IPS-18c (cell line): ENCODE results near the gene CDK5RAP2.
"Not testable (repeated sequence)": the region's sequence is repeated elsewhere in the genome, so short reads cannot be mapped to it uniquely, and the experiment has no call there.

Experiments
- H3K4me3 ChIP-seq: 2 replicates; pipeline ENCODE4 v1.7.0; 2013; ENCODE audit warnings: low read depth, mild to moderate bottlenecking, low read length, moderate library complexity; ENCODE audit not compliant: insufficient read depth
- H3K9me3 ChIP-seq: one replicate; pipeline ENCODE4 v1.6.1; 2013; ENCODE audit warnings: mild to moderate bottlenecking, low read length, moderate library complexity; ENCODE audit not compliant: control insufficient read depth, insufficient read depth

CDK5RAP2 gene

DNA sequence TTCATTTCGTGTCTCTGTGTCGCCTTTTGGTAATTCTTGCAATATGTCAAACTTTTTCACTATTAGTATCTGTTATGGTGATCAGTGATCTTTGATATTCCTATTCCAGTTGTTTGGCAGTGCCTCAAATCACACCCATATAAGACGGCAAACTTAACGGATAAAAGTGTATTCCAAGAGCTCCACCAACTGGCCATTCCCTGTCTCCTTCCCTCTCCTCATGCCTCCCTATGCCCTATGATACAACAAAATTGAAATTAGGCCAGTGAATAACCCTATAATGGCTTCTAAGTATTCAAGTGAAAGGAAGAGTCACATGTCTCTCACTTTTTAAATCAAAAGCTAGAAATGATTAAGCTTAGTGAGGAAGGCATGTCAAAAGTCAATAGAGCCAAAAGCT, 74.8 kb downstream of the CDK5RAP2 start:
- Histone ChIP-seq H3K9me3 (no peaks in the 10 kb centered on the region), H3K4me3 (no peak overlapping the region)

DNA sequence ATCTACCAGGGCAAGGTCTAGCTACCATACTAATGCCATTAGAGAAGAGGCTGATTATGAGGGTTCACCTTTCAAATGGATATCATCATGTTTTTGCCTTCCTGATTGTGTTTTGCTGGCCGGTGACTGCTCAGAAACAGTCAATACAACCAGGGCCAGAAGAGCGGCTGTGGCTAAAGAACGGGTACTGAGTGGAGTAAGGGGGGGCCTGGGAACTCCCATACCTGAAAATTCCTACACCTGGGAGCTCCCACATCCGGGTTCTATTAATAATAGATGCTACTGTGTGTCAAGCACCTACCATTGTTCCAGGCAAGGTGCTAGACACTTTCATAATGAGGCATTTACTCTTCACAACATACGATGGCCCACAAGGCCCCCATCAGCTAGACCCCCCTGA, 79.2 kb downstream of the CDK5RAP2 start:
- Histone ChIP-seq H3K9me3 (peaks cover 4% of the 10 kb centered on the region), H3K4me3 (no peak overlapping the region)

DNA sequence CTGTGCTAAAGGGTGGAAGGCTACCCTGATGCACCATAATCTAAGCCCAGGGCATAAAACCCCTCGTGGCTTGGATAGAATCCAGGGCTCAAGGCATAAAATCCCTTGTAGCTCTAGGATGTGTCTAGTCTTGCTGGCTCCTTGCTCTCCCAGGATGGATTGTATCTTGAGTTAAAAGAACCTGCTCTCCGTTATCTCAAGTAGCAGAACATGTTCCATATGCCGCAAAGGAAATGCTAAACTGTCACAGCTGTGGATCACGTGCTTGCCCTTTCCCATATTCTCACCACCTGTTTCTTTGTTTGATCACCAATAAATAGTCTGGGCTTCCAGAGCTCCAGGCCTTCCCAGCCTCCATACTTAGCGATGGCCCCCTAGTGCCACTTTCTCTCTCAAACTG, 82.1 kb downstream of the CDK5RAP2 start:
- not testable (repeated sequence) for H3K9me3 ChIP-seq

DNA sequence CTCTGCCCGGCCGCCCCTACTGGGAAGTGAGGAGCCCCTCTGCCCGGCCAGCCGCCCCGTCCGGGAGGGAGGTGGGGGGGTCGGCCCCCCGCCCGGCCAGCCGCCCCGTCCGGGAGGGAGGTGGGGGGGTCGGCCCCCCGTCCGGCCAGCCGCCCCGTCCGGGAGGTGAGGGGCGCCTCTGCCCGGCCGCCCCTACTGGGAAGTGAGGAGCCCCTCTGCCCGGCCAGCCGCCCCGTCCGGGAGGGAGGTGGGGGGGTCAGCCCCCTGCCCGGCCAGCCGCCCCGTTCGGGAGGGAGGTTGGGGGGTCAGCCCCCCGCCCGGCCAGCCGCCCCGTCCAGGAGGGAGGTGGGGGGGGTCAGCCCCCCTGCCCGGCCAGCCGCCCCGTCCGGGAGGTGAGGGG, 83.5 kb downstream of the CDK5RAP2 start:
- not testable (repeated sequence) for H3K9me3 ChIP-seq, H3K4me3 ChIP-seq

More for the DNA sequence above, 82.1 kb downstream of the CDK5RAP2 start:
- H3K4me3 ChIP-seq = not testable (repeated sequence)

DNA sequence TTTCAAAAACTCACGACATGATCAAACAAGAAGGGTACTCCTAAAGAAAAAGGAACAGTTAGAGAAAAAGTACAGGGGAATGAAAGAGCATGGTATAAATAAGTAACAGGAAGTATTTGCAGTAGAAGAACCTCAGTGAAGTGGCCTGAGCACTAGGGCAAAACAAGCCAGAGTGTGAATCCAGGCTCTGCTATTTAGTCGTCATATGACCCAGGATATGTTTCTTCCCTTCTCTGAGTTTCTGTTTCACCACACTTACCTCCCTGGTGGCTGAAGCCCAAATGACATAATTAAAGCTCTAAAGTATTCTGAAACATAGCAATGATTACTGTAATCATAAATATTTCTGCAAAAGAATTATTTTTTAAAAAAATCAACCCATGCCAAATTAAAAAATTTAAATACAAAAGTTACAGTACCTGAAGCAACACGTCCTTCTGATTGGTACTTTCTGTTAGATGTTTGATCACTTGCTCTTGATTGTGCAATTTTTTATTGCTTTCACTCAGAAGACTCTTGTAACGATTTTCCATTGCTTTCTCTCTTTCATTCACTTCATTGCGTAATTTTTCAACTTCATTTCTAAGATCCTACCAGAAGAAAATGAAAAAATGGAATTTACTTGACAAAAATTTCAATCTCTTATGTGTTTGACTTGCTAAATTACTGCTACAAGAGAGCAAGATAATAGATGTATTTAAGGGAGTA, 88.9 kb downstream of the CDK5RAP2 start:
- no peaks in the 10 kb centered on the region for H3K9me3 ChIP-seq

DNA sequence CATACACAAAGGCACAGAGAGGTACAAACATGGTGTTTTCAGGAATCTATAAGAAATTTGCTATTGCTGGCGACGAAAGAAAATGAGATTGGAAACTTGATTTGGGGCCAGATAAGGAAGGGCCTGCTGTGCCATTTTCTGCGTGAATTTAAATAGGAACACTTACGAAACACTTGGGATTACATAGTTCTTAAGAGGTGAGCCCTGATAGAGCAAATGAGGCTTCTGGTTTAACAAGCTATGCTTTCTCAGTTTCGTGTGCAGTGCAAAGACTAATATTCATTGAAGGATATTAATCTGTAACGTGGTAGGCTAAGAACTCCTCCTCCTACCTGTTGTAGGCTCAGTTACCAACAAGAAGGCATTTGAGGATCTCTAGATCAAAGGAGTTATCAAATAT, 93.1 kb downstream of the CDK5RAP2 start:
- Histone ChIP-seq H3K9me3 (no peaks in the 10 kb centered on the region), H3K4me3 (no peak overlapping the region)

More for the DNA sequence above, 88.9 kb downstream of the CDK5RAP2 start:
- no peak overlapping the region for H3K4me3 ChIP-seq

DNA sequence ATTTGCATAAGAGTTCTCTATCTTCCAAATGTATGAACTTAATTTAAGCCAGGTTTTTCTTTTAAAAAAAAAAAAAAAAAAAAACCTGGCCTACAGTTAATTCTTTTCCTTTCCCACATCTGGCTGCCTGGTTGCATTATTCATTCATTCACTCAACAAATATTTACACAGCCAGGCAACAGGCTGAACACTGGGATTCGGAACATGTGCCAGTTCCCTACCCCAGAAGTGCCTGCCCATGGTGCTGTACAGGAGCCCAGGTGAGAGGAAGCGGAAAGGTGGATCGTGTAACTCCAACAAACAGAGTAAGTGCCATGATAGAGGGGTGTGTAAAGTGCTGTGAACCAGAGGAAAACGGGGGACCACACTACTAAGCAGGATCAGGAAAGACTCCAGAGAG, 93.6 kb downstream of the CDK5RAP2 start:
- Histone ChIP-seq H3K4me3 (no peak overlapping the region), H3K9me3 (no peaks in the 10 kb centered on the region)

DNA sequence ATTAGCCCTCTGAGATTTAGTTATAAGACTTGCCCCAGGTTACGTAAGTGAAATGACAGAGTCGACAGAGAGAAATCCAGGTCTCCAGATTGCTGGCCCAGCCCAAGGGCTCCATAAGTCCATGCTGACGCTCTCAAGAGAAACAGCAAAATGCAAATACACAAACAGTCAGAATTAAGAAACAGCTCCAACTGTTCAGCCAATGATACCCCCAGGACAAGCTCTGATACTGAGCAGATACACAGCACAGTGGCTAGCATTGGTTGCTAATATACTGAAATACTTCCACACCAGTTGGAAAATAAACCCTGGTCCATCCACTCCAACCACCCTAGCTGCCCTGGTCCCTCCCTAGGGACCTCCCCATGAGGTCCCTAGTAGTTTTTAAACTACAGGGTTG, 94.2 kb downstream of the CDK5RAP2 start:
- no peak overlapping the region for H3K4me3 ChIP-seq

DNA sequence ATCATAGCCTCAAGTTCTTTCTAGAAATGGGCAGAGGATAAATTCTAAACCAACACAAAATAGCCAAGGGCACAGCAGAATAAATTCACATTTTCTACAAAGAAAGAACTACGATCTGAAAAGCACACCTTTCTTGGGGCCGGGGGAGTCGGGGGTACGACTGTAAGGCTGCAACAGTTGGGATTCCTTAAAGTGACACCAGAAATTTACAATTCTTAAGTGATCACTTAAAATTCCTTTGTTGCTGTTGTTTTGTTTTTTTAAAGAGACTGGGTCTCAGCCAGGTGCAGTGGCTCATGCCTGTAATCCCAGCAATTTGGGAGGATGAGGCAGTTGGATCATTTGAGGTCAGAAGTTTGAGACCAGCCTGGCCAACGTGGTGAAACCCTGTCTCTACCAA, 95.8 kb downstream of the CDK5RAP2 start:
- Histone ChIP-seq H3K4me3 (no peak overlapping the region), H3K9me3 (no peaks in the 10 kb centered on the region)

More for the DNA sequence above, 94.2 kb downstream of the CDK5RAP2 start:
- no peaks in the 10 kb centered on the region for H3K9me3 ChIP-seq

DNA sequence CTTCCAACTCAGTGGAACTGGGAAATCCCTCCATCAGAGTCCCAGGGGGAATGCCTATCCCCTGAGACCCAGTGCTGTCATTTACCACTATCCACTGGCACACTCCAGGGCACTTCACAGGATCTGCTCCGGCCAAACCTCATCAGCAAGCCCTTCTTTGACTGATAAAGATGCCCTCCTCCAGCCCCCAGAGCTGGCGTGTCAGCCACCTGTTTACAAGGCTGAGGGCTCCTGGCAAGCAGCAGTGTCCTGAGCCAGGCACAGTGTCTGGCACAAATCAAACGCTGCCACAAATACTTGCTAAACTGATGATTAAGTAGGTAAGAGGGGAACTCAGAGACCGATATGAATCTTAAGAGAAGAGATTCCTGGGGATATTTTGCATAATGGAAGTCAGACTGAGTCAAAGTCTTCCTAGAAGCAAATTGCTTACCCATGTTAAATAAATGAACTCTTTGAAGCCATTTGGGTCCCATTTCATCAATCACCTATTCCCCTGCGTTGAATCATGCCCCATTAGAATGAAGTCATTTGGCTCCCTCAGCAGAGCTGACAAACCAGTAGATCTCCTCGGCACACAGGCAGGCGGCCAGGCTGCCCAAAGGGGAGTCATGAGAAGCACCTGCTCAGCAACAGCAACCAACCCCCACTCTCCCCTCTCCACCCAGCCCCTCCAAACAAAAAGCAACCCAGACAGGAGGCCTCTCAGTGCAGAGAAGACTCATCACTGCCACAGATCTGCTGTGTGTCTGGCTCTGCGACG, 97.4 kb downstream of the CDK5RAP2 start:
- no peaks in the 10 kb centered on the region for H3K9me3 ChIP-seq
- H3K4me3 ChIP-seq = no peak overlapping the region

DNA sequence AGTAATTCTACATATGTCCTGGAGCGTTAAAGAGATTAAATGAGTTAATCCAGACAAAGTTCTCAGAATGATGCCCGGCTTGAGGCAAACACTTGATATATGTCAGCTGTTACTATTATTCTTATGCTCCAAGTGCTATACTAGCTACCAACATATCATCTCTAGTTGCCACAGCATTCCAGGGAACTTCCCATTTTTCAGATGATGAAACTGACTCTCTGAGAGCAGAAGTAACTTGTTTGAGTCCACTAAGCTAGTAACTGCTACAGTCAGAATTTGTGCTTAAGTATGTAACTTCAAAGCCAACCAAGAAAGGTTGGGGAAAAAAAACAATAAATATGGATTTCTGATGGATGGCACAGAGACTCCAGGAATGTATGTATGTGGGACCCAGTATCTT, 98.1 kb downstream of the CDK5RAP2 start:
- no peak overlapping the region for H3K4me3 ChIP-seq
- no peaks in the 10 kb centered on the region for H3K9me3 ChIP-seq

DNA sequence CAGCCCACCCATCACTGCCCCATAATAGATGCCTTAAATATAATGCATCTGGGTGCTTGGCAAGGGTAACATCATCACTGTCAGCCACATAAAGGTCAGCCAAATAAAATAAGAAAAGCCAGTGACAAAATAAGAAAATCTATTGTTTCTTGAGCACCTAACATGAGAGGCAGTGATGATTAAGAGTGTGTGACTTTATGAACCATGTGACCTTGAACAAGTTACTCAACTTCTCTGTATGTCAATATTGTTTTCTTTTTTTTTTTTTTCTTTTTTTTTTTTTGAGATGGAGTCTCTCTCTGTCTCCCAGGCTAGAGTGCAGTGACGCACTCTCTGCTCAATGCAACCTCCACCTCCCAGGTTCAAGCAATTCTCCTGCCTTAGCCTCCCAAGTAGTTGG, 98.7 kb downstream of the CDK5RAP2 start:
- no peak overlapping the region for H3K4me3 ChIP-seq
- H3K9me3 ChIP-seq = no peaks in the 10 kb centered on the region

DNA sequence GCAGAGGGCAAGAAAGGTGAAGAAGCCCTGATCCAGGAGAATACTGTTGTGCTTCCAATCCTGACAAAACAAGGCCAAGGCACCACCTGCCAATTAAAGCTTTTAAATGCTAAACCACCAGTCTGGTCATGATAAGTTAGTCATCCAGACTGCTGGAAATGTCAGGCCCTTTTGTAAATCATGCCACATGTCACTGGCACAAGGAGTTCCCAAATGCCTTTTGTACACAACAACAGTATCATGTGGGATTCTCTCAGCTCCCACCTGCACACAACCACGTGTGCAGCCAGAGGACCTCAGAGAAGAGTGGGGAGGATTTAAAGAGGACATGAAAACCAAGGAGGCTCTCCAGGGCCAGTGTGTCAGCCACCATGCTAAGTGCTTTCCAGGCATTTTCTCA, 99.3 kb downstream of the CDK5RAP2 start:
- no peak overlapping the region for H3K4me3 ChIP-seq
- no peaks in the 10 kb centered on the region for H3K9me3 ChIP-seq

DNA sequence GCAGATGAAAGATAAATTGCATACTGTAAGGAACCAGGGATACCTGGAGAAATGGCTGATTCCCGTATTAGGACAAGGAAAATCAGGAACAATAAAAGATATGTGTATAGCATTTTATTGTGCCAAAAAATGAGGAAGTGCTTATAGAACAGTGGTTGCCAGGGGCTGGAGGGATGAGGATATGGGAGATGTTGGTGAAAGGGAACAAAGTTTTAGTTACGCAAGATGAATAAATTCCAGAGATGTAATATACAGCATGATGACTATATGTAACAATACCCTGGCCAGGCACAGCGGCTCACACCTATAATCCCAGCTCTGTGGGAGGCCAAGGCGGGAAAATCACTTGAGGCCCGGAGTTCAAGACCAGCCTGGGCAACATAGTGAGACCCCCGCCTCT, 101.8 kb downstream of the CDK5RAP2 start:
- no peaks in the 10 kb centered on the region for H3K9me3 ChIP-seq
- H3K4me3 ChIP-seq = no peak overlapping the region

DNA sequence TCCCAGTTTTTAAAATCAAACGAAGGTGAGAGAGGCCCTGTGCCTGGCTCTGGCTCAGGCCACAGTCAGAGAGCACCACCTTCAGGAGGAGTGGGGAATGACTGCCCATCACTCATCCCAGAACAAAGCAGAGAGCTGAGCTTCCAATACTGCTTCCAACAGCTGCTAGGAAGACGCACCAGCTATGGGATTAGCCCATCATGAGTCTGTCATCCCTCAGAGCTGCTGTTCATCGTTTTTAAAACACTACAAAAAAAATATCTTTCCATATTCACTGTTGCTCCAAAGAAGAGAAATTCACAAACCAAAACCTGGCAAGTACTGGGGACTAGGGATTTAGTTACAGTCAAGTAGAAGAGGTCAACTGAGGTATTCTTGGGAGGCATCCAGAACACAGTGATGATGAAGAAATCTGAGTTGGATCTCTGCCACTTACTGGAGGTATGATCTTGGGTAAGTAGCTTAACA, 102.4 kb downstream of the CDK5RAP2 start:
- Histone ChIP-seq H3K9me3 (no peaks in the 10 kb centered on the region), H3K4me3 (no peak overlapping the region)

DNA sequence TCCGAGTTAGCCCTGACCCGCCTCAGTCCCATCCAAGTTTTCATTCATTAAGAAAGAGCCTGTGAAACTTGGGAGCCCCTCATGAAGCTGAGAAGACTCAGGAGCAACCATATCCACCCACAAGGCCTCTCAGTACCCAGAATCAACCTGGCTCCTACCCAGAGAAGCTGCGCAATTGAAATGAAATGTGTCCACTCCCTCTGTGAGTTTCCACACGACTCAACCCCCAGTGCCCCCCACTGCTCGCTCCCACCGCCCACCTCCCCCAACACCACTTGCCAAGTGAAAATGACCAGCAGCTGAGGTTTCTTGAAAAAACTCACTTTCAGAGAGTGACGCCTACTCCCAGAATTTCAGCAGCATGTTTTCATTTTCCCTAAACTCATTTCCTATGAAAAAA, 104.6 kb downstream of the CDK5RAP2 start:
- Histone ChIP-seq H3K4me3 (no peak overlapping the region), H3K9me3 (no peaks in the 10 kb centered on the region)

DNA sequence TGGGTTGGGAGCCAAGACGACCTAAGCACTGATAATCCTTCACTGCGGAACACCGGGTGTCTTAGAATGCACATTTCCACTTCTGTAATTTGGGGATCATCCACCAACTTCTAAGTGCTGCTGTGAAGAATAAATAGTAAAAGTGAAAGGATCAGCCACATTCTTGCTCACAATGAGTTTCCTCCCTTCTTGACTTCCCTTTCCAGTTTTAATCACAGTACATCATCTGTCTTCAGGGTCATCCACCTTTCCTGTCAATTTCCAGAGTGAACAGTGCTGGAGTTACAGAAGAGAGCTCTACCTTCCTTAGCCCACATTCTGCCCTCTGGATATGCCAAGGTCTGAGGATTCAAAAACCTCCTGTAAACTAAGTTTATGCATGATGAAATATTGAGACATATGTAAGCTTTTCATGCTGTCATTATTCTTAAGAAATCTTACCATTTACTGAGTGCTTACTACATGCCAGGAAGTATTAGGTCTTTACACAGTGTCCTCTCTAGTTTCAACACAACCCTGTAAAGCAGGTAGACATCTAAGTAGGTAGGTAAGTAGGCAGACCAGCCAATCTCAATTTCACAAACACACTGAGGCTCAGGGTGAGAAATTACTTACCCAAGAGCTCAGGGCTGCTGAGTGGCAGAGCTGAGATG, 105.2 kb downstream of the CDK5RAP2 start:
- H3K9me3 ChIP-seq = no peaks in the 10 kb centered on the region
- H3K4me3 ChIP-seq = no peak overlapping the region

DNA sequence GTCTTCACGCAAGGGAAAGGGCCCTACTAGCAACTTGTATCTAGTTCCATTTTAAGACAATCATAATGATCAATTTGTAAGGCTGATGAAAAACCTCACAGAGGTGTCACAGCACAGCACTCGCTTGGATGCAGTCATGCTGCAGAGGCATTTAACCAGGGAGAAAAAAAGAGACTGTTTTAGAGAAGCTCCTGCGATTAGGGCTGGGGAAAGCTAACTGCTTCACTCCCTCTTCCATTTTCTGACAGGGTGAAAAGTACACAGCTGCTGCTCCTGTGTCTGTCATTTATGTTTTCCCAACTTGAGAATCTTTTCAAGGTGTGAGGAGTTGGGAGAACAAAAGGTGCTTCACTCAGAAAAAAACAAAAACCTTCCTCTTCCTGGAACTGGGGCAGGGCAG, 106.4 kb downstream of the CDK5RAP2 start:
- no peaks in the 10 kb centered on the region for H3K9me3 ChIP-seq
- H3K4me3 ChIP-seq = no peak overlapping the region
